LNCaP clone FGC (cell line): ENCODE measurements around the gene ARHGAP24.

ENCODE experiments used
- DNase-seq: peaks from one replicate; pipeline ENCODE4 v3.0.0-alpha.2; 2011; ENCODE audit warnings: low read depth
- H3K4me3 ChIP-seq: 2 replicates; pipeline ENCODE4 v1.5.1; 2011; ENCODE audit warnings: mild to moderate bottlenecking, low read depth, low read length, control low read depth
- TF ChIP-seq, protein P1 (sequence below): IDR thresholded peaks from 2 replicates; pipeline ENCODE4 v1.5.1; 2012; ENCODE audit warnings: mild to moderate bottlenecking; ENCODE audit not compliant: control insufficient read depth, insufficient read depth; ENCODE audit errors: extremely low read depth

Gene ARHGAP24

DNA sequence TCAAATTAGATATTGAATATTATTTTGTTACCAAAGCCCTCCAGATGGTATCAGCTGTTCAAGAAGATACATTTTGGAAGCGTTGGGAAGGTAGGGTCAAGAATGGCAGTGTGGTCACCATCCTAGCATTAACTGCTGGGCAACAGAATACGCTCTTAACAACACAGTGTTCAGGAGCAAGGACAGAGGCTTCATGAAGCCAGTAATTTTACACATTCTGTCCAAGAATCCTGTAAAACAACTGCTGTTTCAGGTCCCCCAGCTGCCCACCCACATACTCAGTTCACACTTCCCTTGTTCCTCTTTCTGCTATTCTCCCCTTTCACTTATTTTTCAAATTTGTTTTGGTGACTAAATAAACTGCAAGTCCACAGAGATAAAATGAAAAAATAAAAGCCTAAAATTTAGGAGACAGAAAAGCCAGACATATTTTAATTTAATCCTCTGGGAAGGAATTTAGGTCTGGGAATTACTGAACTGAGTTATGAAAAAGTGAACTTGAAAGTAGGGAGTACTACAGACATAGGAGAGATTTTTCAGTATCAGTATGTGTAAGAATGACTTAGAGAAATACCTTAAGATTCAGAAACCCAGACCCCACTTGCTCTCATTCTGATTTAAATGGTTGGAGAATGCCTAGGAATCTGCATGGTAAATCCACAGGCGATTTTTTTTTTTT is 478.2 kb downstream of the ARHGAP24 start:
- TF ChIP-seq, protein P1, sequence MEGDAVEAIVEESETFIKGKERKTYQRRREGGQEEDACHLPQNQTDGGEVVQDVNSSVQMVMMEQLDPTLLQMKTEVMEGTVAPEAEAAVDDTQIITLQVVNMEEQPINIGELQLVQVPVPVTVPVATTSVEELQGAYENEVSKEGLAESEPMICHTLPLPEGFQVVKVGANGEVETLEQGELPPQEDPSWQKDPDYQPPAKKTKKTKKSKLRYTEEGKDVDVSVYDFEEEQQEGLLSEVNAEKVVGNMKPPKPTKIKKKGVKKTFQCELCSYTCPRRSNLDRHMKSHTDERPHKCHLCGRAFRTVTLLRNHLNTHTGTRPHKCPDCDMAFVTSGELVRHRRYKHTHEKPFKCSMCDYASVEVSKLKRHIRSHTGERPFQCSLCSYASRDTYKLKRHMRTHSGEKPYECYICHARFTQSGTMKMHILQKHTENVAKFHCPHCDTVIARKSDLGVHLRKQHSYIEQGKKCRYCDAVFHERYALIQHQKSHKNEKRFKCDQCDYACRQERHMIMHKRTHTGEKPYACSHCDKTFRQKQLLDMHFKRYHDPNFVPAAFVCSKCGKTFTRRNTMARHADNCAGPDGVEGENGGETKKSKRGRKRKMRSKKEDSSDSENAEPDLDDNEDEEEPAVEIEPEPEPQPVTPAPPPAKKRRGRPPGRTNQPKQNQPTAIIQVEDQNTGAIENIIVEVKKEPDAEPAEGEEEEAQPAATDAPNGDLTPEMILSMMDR = no peak
- H3K4me3 ChIP-seq = no peak overlapping the region
- DNase-seq = no peak

DNA sequence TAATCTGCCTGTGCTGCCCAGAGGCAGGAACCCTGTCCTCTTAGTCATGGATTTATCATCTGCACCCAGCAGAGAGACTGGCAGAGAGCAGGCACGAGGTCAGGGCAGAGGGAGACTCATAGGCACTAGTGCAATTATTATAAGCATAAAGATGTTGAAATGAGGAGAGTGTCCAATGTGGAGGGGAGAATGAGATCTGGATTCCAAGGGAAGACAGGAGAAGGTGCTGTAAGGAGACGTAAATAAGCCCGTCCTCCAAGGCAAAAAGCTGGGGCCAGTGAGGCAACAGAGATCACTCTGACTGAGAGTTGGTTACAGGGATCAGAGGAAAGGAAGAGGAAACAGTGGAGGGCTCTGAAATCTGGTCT is 478.7 kb downstream of the ARHGAP24 start:
- no peak for DNase-seq
- H3K4me3 ChIP-seq = no peak overlapping the region
- TF ChIP-seq, protein P1 = no peak

DNA sequence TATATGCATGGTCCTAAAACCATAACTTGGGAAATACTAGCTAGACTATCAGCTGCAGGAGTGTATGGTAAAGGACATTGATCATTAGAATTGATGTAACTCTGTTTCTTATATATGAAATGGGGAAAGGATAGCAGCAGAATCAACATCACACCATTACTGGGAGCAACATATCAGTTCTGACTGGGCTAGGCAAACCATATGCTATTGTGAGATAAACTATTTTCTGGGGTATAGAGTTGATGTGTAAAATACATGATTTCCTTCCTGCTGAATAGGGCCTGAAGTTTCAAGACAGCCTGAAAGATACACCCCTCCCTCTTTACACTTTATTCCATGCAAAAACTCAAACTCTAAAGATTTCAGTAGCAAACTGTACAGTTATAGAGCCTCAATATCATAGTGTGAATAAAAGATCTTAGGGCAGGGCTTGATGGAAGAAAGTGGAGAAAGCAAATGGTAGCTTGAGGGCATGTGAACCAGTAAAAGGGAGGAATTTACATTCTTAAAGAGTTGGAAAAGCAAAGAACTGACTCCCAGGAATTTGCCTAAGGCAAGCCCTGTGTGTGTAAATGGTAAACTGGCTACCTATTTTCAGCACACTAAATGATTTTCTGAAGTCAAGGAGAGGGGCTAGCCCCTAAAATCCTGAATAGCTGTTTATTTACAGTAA is 480.8 kb downstream of the ARHGAP24 start:
- no peak overlapping the region for H3K4me3 ChIP-seq
- TF ChIP-seq, protein P1 = no peak
- no peak for DNase-seq

DNA sequence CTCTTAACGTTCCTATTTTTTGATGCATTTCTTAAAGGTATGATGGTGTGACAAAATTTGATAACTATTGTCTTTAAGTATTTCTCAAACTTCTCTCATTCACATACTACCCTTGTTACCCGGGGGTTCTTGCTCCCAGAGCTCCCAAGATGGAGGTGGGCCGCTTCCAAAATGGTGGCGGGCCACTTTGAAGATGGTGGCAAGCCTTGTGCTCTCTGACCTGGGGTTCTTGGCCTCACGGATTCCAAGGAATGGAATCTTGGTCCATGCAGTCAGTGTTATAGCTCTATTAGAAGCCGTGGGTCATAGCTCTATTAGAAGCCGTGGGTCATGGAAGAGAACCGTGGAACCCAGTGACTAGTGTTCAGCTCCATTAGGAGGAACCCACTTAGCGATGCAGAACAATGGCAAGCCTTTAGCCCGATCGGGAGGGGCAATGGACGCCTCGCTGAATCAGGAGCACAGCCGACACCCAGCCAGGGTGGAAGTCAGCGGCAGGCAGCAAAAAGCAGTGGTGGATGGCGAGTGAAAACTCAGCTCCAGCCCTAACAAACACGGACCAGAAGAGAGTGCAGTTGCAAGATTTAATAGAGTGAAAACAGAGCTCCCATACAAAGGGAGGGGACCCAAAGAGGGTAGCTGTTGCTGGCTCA is 481.5 kb downstream of the ARHGAP24 start:
- DNase-seq = no peak
- H3K4me3 ChIP-seq = no peak overlapping the region
- TF ChIP-seq, protein P1 = no peak

DNA sequence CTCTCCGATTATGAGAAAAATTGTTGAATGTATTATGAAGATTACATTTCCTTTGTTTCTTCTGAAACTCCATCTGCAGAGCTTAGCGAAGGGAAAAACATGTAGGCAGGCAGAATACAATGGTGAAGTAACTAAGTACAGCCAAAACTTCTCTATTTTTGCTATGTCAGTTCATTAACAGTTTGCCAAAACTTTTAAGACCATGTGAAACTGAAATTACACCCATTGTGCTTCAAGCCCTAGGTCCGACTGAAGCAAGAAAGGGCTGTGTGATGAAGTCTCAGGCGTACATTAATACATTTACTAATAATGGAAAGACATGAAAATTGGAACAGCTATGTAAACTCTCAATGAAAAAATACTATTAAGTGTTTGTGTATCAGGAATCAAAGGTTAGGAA is 486.9 kb downstream of the ARHGAP24 start:
- TF ChIP-seq, protein P1 = no peak
- H3K4me3 ChIP-seq = no peak overlapping the region
- no peak for DNase-seq

DNA sequence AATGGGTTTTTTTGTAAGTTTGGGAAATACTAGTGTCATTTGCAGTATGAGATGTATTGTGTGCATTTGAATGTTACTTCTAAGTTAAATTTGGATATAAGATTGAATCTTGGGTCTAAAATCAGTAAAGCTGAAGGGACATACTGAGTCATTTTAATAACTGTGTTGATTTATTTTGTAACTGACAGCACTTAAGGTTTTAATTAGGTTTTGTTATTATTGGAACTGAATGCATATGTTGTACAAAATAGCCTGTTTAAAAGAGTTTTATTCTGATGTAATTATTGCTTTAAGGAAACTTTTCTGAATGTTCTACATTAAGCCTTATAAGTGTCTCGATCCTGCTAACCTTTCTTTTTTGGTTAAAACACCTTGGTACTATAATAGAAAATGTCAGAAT is 488.3 kb downstream of the ARHGAP24 start:
- no peak overlapping the region for H3K4me3 ChIP-seq
- DNase-seq = no peak
- TF ChIP-seq, protein P1 = no peak
